ENCODE data around the gene SERF2. TPM values are rescaled to one million over a fixed set of nuclear protein-coding genes. Genes with fewer than 3 reads are reported as not detected.
A peak's percentile ranks its signal among the peaks of the same experiment; 100 is the strongest.

SERF2 gene
- total and polyA plus RNA-seq, 4 donors = 195 to 1,329 (median 838) TPM

DNA sequence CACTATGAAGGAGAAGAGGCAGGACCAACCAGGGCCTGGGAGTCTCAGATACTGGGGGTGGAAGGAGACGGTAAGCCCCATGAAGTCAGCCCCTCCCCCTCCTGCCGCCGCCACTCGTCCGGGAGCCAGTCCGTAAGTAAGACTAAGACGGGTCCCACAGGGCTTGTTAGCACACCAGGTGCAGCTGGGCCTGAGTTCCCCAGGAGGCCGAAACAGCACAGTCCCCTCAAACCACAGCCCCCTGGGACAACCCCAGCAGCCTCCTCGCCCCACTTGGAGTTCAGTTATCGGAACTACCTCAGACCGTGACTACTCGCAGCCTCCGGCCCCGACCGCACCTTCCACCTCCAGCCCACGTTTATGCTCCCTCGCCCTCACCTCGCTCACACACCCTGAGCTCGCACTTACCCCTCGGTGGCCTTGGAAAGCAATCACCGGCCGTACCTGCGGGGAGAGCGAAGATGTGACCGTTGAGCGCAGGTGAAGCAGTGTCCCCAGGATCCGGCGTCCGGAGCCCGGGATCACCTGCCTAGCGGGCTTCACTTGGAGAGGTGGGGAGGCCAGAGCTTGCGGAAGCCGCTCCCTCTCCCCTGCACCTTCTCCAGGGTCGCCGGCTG lies 15.9 kb upstream of the SERF2 start:
- Histone ChIP-seq H3K36me3 (ENCODE audit: control insufficient read depth in 4 of 4, insufficient read depth in 3 of 4, low read depth in 1 of 4, low read length in 3 of 4) (peaks cover 5 to 28% (median 24%) of the 10 kb centered on the region in 4 donors), H3K27ac (ENCODE audit: low read depth in 1 of 2, low read length in 2 of 2) (peak overlapping the region; percentile 84 to 88), H3K9me3 (ENCODE audit: control insufficient read depth in 4 of 4, low read length in 3 of 4) (no peaks in the 10 kb centered on the region), H3K27me3 (ENCODE audit: control insufficient read depth in 4 of 4, insufficient read depth in 4 of 4, low read length in 3 of 4) (no peaks in the 10 kb centered on the region), H3K4me3 (ENCODE audit: low read depth in 1 of 3, low read length in 3 of 3) (peak overlapping the region; percentile 35 to 63 (median 59)), H3K4me1 (ENCODE audit: control insufficient read depth in 4 of 4, insufficient read depth in 4 of 4, low read length in 3 of 4) (peaks cover 0 to 21% (median 11%) of the 10 kb centered on the region in 4 donors), H3K9ac (ENCODE audit: low read depth in 1 of 2, low read length in 2 of 2) (peak overlapping the region in 1 of 2 donors; percentile 36)
- 12% methylated on average over 35 of the region's 35 CpGs for WGBS
- TF ChIP-seq RAD21 (IDR thresholded peaks at IDR 0.05) (no peak), YY1 (IDR thresholded peaks at IDR 0.05) (no peak), RXRA (IDR thresholded peaks at IDR 0.05) (no peak), GABPA (IDR thresholded peaks at IDR 0.05 in 1 of 2, conservative IDR thresholded peaks at IDR 0.05 in 1 of 2) (no peak), HNF4G (IDR thresholded peaks at IDR 0.05) (no peak), FOXA1 (IDR thresholded peaks at IDR 0.05) (no peak), JUND (IDR thresholded peaks at IDR 0.05) (no peak), FOXA2 (IDR thresholded peaks at IDR 0.05) (no peak), TAF1 (conservative IDR thresholded peaks at IDR 0.05) (no peak)
- TF ChIP-seq, protein P1, sequence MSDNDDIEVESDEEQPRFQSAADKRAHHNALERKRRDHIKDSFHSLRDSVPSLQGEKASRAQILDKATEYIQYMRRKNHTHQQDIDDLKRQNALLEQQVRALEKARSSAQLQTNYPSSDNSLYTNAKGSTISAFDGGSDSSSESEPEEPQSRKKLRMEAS (IDR thresholded peaks at IDR 0.05) = no peak
- TF ChIP-seq, protein P2, sequence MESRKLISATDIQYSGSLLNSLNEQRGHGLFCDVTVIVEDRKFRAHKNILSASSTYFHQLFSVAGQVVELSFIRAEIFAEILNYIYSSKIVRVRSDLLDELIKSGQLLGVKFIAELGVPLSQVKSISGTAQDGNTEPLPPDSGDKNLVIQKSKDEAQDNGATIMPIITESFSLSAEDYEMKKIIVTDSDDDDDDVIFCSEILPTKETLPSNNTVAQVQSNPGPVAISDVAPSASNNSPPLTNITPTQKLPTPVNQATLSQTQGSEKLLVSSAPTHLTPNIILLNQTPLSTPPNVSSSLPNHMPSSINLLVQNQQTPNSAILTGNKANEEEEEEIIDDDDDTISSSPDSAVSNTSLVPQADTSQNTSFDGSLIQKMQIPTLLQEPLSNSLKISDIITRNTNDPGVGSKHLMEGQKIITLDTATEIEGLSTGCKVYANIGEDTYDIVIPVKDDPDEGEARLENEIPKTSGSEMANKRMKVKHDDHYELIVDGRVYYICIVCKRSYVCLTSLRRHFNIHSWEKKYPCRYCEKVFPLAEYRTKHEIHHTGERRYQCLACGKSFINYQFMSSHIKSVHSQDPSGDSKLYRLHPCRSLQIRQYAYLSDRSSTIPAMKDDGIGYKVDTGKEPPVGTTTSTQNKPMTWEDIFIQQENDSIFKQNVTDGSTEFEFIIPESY (IDR thresholded peaks at IDR 0.05) = no peak
- TF ChIP-seq, protein P3, sequence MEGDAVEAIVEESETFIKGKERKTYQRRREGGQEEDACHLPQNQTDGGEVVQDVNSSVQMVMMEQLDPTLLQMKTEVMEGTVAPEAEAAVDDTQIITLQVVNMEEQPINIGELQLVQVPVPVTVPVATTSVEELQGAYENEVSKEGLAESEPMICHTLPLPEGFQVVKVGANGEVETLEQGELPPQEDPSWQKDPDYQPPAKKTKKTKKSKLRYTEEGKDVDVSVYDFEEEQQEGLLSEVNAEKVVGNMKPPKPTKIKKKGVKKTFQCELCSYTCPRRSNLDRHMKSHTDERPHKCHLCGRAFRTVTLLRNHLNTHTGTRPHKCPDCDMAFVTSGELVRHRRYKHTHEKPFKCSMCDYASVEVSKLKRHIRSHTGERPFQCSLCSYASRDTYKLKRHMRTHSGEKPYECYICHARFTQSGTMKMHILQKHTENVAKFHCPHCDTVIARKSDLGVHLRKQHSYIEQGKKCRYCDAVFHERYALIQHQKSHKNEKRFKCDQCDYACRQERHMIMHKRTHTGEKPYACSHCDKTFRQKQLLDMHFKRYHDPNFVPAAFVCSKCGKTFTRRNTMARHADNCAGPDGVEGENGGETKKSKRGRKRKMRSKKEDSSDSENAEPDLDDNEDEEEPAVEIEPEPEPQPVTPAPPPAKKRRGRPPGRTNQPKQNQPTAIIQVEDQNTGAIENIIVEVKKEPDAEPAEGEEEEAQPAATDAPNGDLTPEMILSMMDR (IDR thresholded peaks at IDR 0.05; ENCODE audit: low read depth, low read length, missing input control) = no peak
- TF ChIP-seq, protein P4, sequence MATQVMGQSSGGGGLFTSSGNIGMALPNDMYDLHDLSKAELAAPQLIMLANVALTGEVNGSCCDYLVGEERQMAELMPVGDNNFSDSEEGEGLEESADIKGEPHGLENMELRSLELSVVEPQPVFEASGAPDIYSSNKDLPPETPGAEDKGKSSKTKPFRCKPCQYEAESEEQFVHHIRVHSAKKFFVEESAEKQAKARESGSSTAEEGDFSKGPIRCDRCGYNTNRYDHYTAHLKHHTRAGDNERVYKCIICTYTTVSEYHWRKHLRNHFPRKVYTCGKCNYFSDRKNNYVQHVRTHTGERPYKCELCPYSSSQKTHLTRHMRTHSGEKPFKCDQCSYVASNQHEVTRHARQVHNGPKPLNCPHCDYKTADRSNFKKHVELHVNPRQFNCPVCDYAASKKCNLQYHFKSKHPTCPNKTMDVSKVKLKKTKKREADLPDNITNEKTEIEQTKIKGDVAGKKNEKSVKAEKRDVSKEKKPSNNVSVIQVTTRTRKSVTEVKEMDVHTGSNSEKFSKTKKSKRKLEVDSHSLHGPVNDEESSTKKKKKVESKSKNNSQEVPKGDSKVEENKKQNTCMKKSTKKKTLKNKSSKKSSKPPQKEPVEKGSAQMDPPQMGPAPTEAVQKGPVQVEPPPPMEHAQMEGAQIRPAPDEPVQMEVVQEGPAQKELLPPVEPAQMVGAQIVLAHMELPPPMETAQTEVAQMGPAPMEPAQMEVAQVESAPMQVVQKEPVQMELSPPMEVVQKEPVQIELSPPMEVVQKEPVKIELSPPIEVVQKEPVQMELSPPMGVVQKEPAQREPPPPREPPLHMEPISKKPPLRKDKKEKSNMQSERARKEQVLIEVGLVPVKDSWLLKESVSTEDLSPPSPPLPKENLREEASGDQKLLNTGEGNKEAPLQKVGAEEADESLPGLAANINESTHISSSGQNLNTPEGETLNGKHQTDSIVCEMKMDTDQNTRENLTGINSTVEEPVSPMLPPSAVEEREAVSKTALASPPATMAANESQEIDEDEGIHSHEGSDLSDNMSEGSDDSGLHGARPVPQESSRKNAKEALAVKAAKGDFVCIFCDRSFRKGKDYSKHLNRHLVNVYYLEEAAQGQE (IDR thresholded peaks at IDR 0.05) = no peak
- peak; percentile 39 for DNase-seq (ENCODE audit: low spot score)

DNA sequence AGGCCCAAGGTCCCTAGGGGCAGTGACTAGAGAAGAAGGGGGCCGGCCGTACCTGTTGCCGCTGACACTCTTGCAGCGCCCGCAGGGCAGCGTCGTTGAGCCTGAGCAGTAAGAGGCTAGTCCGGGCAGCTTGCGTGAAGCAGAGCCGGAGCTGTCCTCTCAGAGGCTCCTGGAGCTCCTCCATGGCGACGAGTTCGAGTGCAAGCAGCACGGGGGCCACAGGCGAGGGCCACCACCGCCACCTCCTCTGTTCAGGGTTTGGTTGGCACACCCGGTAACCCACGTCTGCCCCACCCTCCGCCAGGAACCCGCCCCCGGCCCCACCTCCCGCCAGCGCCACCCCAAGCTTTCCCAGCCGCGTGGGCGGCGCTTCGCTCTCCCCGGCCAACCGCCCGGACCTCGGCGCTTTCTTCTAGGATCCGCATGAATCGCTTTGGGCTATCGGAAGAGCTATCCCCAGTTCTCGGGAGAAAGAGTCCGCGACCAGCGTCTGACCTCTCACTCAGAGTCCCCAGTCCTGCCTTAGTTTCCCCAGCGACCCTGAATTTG lies 15.3 kb upstream of the SERF2 start, which contains the start of gene ELL3:
Gene ELL3, minus strand, starts transcription at position 249 of the 549 bp plus-strand sequence. Its CDS starts 65 bp downstream, at position 184.
- Histone ChIP-seq H3K9ac (ENCODE audit: low read depth in 1 of 2, low read length in 2 of 2) (peak within 1 kb of the TSS; percentile 42 to 92), H3K27ac (ENCODE audit: low read depth in 1 of 2, low read length in 2 of 2) (peak within 1 kb of the TSS; percentile 84 to 88), H3K4me1 (ENCODE audit: control insufficient read depth in 4 of 4, insufficient read depth in 4 of 4, low read length in 3 of 4) (peaks cover 0 to 20% (median 11%) of the 10 kb centered on the region in 4 donors), H3K27me3 (ENCODE audit: control insufficient read depth in 4 of 4, insufficient read depth in 4 of 4, low read length in 3 of 4) (no peaks in the 10 kb centered on the region), H3K9me3 (ENCODE audit: control insufficient read depth in 4 of 4, low read length in 3 of 4) (no peaks in the 10 kb centered on the region), H3K36me3 (ENCODE audit: control insufficient read depth in 4 of 4, insufficient read depth in 3 of 4, low read depth in 1 of 4, low read length in 3 of 4) (peaks cover 5 to 22% (median 19%) of the 10 kb centered on the region in 4 donors), H3K4me3 (ENCODE audit: low read depth in 1 of 3, low read length in 3 of 3) (peak within 1 kb of the TSS; percentile 63 to 91 (median 82))
- TF ChIP-seq EGR1 (IDR thresholded peaks at IDR 0.05; ENCODE audit: low read depth in 2 of 2) = peak; percentile 89
- TF ChIP-seq HNF4A (conservative IDR thresholded peaks at IDR 0.05) = no peak
- DNase-seq (ENCODE audit: low spot score) = peak; percentile 88
- under 1% methylated on average over 41 of the region's 41 CpGs for WGBS
